Prostate gland (tissue), 2 donors: ENCODE data around the gene BBS9.

Source experiments
- POLR2A ChIP-seq: fragments of 450-650 bp; IDR thresholded peaks from one replicate; pipeline ENCODE4 v1.6.1; 2016; ENCODE audit warnings: antibody characterized with exemption, mild to moderate bottlenecking
- POLR2AphosphoS5 ChIP-seq: sonication (generic); formaldehyde crosslinking; IDR thresholded peaks from one replicate; pipeline ENCODE4 v1.6.1; 2017; ENCODE audit warnings: antibody characterized with exemption
- TF ChIP-seq, protein P1 (sequence below), 4 experiments: fragments of 200-600 bp in 2 of 4; fragments of 450-650 bp in 2 of 4; sonication (generic) in 2 of 4; IDR thresholded peaks; 1 replicate in 3 of 4; 2 replicates in 1 of 4; pipeline ENCODE4 v1.5.1; 2016 to 2019; ENCODE audit warnings: antibody characterized with exemption in 4 of 4, mild to moderate bottlenecking in 2 of 4, moderate library complexity in 2 of 4

GRCh38 chr7:33079763-33080690 lies 49.3 kb upstream of the BBS9 start:
- TF ChIP-seq POLR2A (no peak), POLR2AphosphoS5 (no peak)
- TF ChIP-seq, protein P1, sequence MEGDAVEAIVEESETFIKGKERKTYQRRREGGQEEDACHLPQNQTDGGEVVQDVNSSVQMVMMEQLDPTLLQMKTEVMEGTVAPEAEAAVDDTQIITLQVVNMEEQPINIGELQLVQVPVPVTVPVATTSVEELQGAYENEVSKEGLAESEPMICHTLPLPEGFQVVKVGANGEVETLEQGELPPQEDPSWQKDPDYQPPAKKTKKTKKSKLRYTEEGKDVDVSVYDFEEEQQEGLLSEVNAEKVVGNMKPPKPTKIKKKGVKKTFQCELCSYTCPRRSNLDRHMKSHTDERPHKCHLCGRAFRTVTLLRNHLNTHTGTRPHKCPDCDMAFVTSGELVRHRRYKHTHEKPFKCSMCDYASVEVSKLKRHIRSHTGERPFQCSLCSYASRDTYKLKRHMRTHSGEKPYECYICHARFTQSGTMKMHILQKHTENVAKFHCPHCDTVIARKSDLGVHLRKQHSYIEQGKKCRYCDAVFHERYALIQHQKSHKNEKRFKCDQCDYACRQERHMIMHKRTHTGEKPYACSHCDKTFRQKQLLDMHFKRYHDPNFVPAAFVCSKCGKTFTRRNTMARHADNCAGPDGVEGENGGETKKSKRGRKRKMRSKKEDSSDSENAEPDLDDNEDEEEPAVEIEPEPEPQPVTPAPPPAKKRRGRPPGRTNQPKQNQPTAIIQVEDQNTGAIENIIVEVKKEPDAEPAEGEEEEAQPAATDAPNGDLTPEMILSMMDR (IDR thresholded peaks at IDR 0.05) = no peak
